Neural crest cell (in vitro differentiated cells): Measurements from ENCODE around the gene PTP4A1. TPM values are rescaled to one million over a fixed set of nuclear protein-coding genes. Genes with fewer than 3 reads are reported as not detected.

Source experiments
- DNase-seq: peaks from one replicate; pipeline ENCODE4 v3.0.0; 2021; ENCODE audit warnings: low read depth, mixed read lengths, low spot score
- H3K27ac Mint-ChIP-seq: one replicate; pipeline ENCODE4 v1.8.0; 2021; ENCODE audit warnings: mild to moderate bottlenecking, mixed read lengths; ENCODE audit not compliant: unreplicated experiment
- H3K27me3 Mint-ChIP-seq: 2 replicates; pipeline ENCODE4 v1.8.0; 2021; ENCODE audit warnings: low read depth, mild to moderate bottlenecking, mixed read lengths
- H3K36me3 Mint-ChIP-seq: 2 replicates; pipeline ENCODE4 v1.8.0; 2021; ENCODE audit warnings: low read depth, mild to moderate bottlenecking, mixed read lengths
- H3K4me1 Mint-ChIP-seq: 2 replicates; pipeline ENCODE4 v1.8.0; 2021; ENCODE audit warnings: mixed read lengths
- H3K4me3 Mint-ChIP-seq: one replicate; pipeline ENCODE4 v1.8.0; 2021; ENCODE audit warnings: mild to moderate bottlenecking, mixed read lengths
- H3K9me3 Mint-ChIP-seq: 2 replicates; pipeline ENCODE4 v1.8.0; 2021; ENCODE audit warnings: mixed read lengths
- CTCF ChIP-seq: fragments of 200-600 bp; sonication (generic); conservative IDR thresholded peaks from 2 replicates; pipeline ENCODE4 v1.5.0; 2021; ENCODE audit warnings: antibody characterized with exemption, mild to moderate bottlenecking
- total RNA-seq: library from RNA; stranded (reverse); gene quantifications from 2 replicates; pipeline ENCODE4 v1.2.1, GENCODE V29; 2021

Gene PTP4A1
- total RNA-seq, 1 donor from 2014 or later: 79.9 TPM

- DNase-seq: no peak
- no peak overlapping the region for H3K27ac Mint-ChIP-seq
- H3K36me3 Mint-ChIP-seq: no peaks in the 10 kb centered on the region
- H3K27me3 Mint-ChIP-seq: no peaks in the 10 kb centered on the region
- no peaks in the 10 kb centered on the region for H3K9me3 Mint-ChIP-seq
- no peaks in the 10 kb centered on the region for H3K4me1 Mint-ChIP-seq
- TF ChIP-seq CTCF: no peak
- no peak overlapping the region for H3K4me3 Mint-ChIP-seq
Measured at GRCh38 chr6:63527658-63528514, 44.4 kb upstream of the PTP4A1 start.

- Mint-ChIP-seq H3K4me3 (no peak overlapping the region), H3K27ac (no peak overlapping the region), H3K36me3 (no peaks in the 10 kb centered on the region), H3K4me1 (no peaks in the 10 kb centered on the region), H3K9me3 (no peaks in the 10 kb centered on the region), H3K27me3 (no peaks in the 10 kb centered on the region)
- DNase-seq: no peak
- TF ChIP-seq CTCF: no peak
Measured at GRCh38 chr6:63529498-63529897, 42.8 kb upstream of the PTP4A1 start.

GRCh38 chr6:63530182-63530581, 42.1 kb upstream of the PTP4A1 start:
- DNase-seq: no peak
- H3K27ac Mint-ChIP-seq: no peak overlapping the region
- H3K9me3 Mint-ChIP-seq: no peaks in the 10 kb centered on the region
- no peak overlapping the region for H3K4me3 Mint-ChIP-seq
- no peaks in the 10 kb centered on the region for H3K4me1 Mint-ChIP-seq
- no peaks in the 10 kb centered on the region for H3K27me3 Mint-ChIP-seq
- no peaks in the 10 kb centered on the region for H3K36me3 Mint-ChIP-seq
- TF ChIP-seq CTCF: no peak

- H3K27ac Mint-ChIP-seq: no peak overlapping the region
- no peak for DNase-seq
- no peaks in the 10 kb centered on the region for H3K4me1 Mint-ChIP-seq
- H3K27me3 Mint-ChIP-seq: no peaks in the 10 kb centered on the region
- H3K4me3 Mint-ChIP-seq: no peak overlapping the region
- no peak for TF ChIP-seq CTCF
- no peaks in the 10 kb centered on the region for H3K9me3 Mint-ChIP-seq
- no peaks in the 10 kb centered on the region for H3K36me3 Mint-ChIP-seq
Measured at GRCh38 chr6:63530991-63531390, 41.3 kb upstream of the PTP4A1 start.

GRCh38 chr6:63533026-63533425, 39.3 kb upstream of the PTP4A1 start:
- H3K27me3 Mint-ChIP-seq: no peaks in the 10 kb centered on the region
- no peak for TF ChIP-seq CTCF
- no peaks in the 10 kb centered on the region for H3K9me3 Mint-ChIP-seq
- H3K4me3 Mint-ChIP-seq: no peak overlapping the region
- no peaks in the 10 kb centered on the region for H3K4me1 Mint-ChIP-seq
- H3K27ac Mint-ChIP-seq: no peak overlapping the region
- no peaks in the 10 kb centered on the region for H3K36me3 Mint-ChIP-seq
- DNase-seq: no peak
